ENCODE measurements around the gene CTXND1.

- no peak for TF ChIP-seq CTCF (tag by site-specific recombination; IDR thresholded peaks at IDR 0.05)
- no peak for TF ChIP-seq PRDM10 (tag by site-specific recombination; IDR thresholded peaks at IDR 0.05)
- no peak for TF ChIP-seq ZBTB8A (tag by site-specific recombination; IDR thresholded peaks at IDR 0.05)
- no peak for TF ChIP-seq YY1 (tag by site-specific recombination; IDR thresholded peaks at IDR 0.05)
- no peak for TF ChIP-seq ZNF426 (tag by site-specific recombination; IDR thresholded peaks at IDR 0.05)
- TF ChIP-seq ZFP69B (tag by site-specific recombination; IDR thresholded peaks at IDR 0.05) = no peak
These were observed 8.0 kb upstream of the CTXND1 start for GRCh38 chr15:80259942-80260510.

Measured in HEK293 (cell line).